ENCODE measurements around the gene ZFP69B.
A peak's percentile ranks its signal among the peaks of the same experiment; 100 is the strongest.

The ZFP69B gene

DNA sequence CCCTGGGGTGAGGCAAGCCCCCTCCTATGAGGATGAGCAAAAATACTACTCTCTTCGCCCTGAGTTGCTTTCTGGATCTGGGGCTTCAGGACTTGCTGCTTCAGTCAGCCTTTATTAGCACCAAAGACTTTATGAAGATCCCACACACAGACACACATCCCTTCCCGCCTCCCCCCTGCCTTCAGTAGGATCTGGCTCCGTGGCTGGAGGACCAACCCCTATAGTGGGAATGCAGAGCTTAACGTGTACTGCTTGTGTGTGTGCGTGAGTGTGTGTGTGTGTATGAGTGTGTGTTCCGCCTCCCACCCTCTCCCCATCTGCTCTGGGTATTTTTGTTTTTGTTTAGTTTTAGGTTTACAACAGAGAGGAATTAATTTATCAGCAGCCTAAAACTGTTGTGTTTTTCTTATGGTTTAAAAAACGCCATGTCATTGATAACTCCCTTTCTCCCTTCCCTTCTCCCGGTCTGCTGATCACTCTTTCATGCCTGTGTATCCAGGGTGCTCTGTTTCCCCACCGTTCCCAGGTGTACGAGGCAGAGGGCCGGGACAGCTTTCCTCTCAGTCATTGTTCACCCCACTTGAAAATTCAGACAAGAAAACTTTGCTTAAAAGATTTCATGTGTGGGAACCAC is 27.5 kb upstream of the ZFP69B start:
- no peak for DNase-seq (ENCODE audit: low spot score in 2 of 2)
- Histone ChIP-seq H3K9me3 (no peaks in the 10 kb centered on the region), H3K4me3 (no peak overlapping the region), H3K36me3 (replicated peaks) (peaks cover 10% of the 10 kb centered on the region), H3K4me1 (no peaks in the 10 kb centered on the region), H3K27me3 (ENCODE audit: low read depth) (no peaks in the 10 kb centered on the region)
- in situ Hi-C loops (cut with MboI; ENCODE audit: low sequenced_read_pairs): no loop called here

DNA sequence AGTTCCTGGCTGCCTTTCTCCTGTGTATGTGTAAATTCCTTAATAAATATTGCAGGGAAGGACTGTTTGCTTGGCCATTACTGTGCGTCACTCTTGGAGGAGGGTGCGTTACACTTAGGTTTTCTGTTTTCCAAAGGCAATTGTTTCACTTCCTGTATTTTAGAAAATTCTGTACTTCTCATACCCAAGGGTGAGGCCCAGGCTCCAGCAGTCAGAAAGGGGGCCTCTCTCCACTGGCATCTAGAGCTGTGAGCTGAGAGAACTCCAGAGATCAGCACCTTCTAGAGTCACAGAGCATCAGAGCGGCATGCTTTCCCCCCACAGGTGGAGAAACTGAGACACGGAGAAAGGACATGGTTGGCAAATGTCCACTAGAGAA is 27.0 kb upstream of the ZFP69B start:
- in situ Hi-C loops (cut with MboI; ENCODE audit: low sequenced_read_pairs): no loop called here
- Histone ChIP-seq H3K36me3 (replicated peaks) (peaks cover 10% of the 10 kb centered on the region), H3K4me3 (no peak overlapping the region), H3K27me3 (ENCODE audit: low read depth) (no peaks in the 10 kb centered on the region), H3K4me1 (no peaks in the 10 kb centered on the region), H3K9me3 (no peaks in the 10 kb centered on the region)
- no peak for DNase-seq (ENCODE audit: low spot score in 2 of 2)

DNA sequence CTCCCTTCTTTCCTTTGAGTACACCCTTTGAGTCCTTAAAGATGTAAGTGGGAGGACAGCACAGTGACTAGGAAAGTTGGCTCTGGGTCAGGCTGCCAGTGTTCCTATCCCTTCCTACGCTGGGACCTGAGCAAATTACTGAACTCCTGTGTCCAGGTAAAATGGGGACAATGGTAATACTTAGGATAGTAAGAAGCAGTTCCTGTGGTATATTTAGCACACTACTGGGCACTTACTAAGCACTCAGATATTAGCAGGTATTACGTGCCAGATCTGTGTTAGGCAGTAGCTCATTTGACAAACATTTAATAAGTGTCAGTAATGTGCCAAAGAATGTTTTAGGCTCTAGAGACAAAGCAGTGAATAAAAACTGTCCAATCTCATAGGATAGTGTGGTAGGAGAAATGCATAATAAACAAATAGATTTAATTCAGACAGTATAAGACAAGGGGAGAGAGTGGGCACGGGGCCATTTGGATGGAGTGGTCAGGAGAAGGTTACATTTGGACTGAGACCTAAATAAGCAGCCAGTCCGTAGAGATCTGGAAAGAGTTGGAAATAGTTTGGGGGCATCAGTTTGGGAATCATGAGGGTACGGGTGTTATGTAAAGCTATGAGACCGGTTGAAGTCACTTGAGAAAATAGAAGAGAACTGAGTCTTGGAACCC is 26.2 kb upstream of the ZFP69B start:
- no peak for DNase-seq (ENCODE audit: low spot score in 2 of 2)
- Histone ChIP-seq H3K9me3 (no peaks in the 10 kb centered on the region), H3K4me1 (no peaks in the 10 kb centered on the region), H3K36me3 (replicated peaks) (peaks cover 4% of the 10 kb centered on the region), H3K27me3 (ENCODE audit: low read depth) (no peaks in the 10 kb centered on the region), H3K4me3 (no peak overlapping the region)
- in situ Hi-C loops (cut with MboI; ENCODE audit: low sequenced_read_pairs): no loop called here

DNA sequence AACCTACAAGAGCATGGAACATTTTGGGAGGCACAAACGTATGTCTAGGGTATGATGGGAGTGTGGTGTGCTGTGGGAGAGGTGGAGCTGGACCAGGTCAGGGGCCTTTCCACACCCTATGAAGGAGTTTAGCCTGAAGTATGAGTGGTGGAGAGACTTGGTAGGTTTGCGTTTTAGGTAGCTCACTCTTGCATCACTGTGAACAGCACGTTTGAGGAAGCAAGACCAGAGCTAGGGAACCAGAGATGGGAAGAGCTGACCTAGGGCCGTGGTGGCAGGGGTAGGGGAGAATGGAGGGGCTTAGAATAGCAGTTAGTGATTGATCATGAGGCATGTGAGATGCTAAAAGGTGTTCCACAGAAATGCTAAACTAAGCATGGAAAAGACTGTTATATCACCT is 25.1 kb upstream of the ZFP69B start:
- no peaks in the 10 kb centered on the region; the same call in 1 of the 2 replicates for H3K36me3 ChIP-seq (replicated peaks)
- no peaks in the 10 kb centered on the region for H3K9me3 ChIP-seq
- DNase-seq (ENCODE audit: low spot score in 2 of 2): no peak

DNA sequence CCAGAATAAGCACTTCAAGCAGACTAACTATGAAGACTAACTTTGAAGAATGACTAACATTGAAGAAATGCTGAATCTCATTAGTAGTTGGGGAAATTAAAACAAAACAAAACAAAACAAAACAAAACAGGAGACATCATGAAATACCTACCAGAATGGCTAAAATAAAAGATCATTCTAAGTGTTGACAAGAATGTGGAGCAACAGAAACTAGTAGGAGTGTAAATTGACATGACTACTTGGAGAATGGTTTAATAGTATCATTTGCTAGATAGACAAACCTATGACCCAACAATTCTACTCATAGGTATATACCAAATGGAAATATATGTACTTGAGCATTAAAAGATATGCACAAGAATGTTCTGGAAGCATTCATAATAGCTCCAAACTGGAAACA is 18.9 kb upstream of the ZFP69B start:
- Histone ChIP-seq H3K4me3 (no peak overlapping the region), H3K4me1 (no peaks in the 10 kb centered on the region), H3K9me3 (no peaks in the 10 kb centered on the region), H3K36me3 (replicated peaks) (no peaks in the 10 kb centered on the region), H3K27me3 (ENCODE audit: low read depth) (no peaks in the 10 kb centered on the region)
- in situ Hi-C loops (cut with MboI; ENCODE audit: low sequenced_read_pairs): no loop called here
- DNase-seq (ENCODE audit: low spot score in 2 of 2): no peak

More for the DNA sequence above, 25.1 kb upstream of the ZFP69B start:
- Histone ChIP-seq H3K4me1 (no peaks in the 10 kb centered on the region), H3K4me3 (no peak overlapping the region), H3K27me3 (ENCODE audit: low read depth) (no peaks in the 10 kb centered on the region)
- in situ Hi-C loops (cut with MboI; ENCODE audit: low sequenced_read_pairs): no loop called here

DNA sequence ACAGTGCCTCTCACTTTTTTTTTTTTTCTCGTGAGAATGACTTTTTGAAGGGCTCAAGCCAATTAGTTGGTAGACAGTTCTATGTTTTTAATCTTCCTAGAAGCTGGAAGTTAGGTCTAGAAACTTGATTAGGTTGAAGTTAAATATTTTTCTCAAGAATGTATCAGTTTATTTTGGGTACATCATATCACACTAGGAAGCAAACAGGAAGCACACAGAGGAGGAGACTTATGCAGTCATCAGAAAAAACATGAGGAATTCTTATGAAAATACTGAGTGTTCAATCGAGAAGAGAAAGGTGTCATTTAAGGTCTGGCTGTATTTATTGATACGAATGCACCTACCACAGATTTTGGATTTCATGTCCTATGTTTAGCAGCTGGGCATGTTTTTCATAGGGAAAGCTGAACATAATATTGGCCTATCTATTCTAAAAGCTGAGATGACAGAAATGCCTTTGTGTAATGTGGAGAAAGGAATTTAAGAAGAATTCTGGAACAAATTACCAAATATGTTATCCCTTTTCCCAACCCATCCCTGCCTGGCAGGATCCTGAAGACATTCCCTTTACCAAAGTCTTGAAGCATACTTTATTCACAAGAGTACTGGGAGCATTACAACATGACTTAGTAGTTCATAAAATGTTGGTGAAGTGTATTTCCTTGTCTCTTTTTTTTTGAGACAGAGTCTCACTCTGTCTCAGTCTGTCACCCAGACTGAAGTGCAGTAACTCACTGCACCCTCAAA is 17.5 kb upstream of the ZFP69B start:
- in situ Hi-C loops (cut with MboI; ENCODE audit: low sequenced_read_pairs): no loop called here

DNA sequence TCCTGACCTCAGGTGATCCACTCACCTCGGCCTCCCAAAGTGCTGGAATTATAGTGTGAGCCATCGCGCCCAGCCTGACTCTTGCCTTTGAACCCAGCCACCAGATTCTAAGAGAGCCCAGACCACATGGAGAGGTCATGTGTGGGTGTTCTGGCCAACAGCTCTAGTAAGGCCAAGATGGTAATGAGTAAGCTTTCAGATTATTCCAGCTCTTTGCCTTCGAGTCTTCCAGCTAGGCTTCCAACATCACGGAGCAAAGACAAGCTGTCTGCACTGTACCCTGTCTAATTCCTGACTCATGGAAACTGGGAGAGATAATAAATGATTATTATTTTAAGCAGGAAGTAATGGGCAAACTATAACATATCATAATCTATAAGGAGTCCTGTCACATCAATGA is 14.8 kb upstream of the ZFP69B start:
- Histone ChIP-seq H3K4me1 (no peaks in the 10 kb centered on the region), H3K4me3 (no peak overlapping the region), H3K9me3 (no peaks in the 10 kb centered on the region), H3K36me3 (replicated peaks) (no peaks in the 10 kb centered on the region), H3K27me3 (ENCODE audit: low read depth) (no peaks in the 10 kb centered on the region)
- no peak for DNase-seq (ENCODE audit: low spot score in 2 of 2)
- in situ Hi-C loops (cut with MboI; ENCODE audit: low sequenced_read_pairs): no loop called here

More for the DNA sequence above, 17.5 kb upstream of the ZFP69B start:
- H3K36me3 ChIP-seq (replicated peaks): no peaks in the 10 kb centered on the region
- H3K4me3 ChIP-seq: no peak overlapping the region
- no peaks in the 10 kb centered on the region for H3K4me1 ChIP-seq
- no peaks in the 10 kb centered on the region for H3K9me3 ChIP-seq
- DNase-seq (ENCODE audit: low spot score in 2 of 2): no peak
- no peaks in the 10 kb centered on the region for H3K27me3 ChIP-seq (ENCODE audit: low read depth)

DNA sequence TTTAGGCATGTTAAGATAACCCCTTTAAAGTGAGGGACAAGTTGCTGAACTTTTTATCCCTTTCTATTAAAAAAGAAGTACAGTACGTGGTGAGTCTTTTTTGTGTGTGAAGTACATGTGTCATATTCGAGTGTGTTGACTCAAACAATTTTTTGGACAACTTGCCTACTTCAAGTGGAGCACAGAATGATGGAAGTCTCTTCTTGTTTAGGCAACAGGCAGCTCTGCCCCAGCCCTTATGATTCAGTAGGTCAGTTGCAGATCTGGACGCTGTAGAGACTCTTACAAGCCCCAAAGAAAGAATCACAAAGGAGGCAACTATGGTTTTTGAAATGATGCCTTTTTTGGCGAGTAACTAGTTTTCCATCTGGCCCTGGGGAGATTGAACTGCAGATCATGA is 14.4 kb upstream of the ZFP69B start:
- Histone ChIP-seq H3K4me3 (no peak overlapping the region), H3K9me3 (no peaks in the 10 kb centered on the region), H3K4me1 (no peaks in the 10 kb centered on the region), H3K27me3 (ENCODE audit: low read depth) (no peaks in the 10 kb centered on the region), H3K36me3 (replicated peaks) (no peaks in the 10 kb centered on the region)
- DNase-seq (ENCODE audit: low spot score in 2 of 2): no peak
- in situ Hi-C loops (cut with MboI; ENCODE audit: low sequenced_read_pairs): no loop called here

DNA sequence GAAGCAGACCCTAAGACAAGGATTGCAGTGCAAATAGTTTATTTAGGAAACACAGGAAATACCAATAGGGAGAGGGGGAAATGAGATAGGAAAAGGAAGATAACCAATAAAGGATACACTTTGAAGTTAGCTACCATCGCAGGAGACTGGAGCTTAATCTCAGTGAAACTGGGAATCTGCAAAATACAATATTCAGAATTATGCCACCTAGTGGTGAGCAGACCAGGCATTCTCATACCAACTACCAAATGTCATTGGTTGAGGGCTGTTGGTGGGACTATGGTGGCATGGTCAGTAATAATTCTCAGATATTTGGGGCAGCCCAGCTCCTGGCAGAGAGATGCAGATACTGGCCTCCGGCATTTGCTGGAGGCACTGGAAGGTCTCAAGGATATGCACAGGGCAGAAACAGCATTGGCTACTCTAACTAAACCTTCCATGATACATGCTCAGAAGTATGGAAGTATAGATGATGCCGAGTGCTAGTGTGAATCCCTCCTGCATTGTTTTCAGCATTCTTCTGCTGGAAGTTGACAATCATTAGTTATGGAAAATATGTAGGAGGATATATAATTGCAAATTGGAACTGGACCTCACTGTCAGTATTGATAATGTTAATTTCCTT is 11.8 kb upstream of the ZFP69B start:
- no peaks in the 10 kb centered on the region for H3K4me1 ChIP-seq
- in situ Hi-C loops (cut with MboI; ENCODE audit: low sequenced_read_pairs): no loop called here
- peak; percentile 30 to 31 for DNase-seq (ENCODE audit: low spot score in 2 of 2)
- H3K27me3 ChIP-seq (ENCODE audit: low read depth): no peaks in the 10 kb centered on the region
- no peaks in the 10 kb centered on the region for H3K9me3 ChIP-seq
- H3K4me3 ChIP-seq: no peak overlapping the region
- no peaks in the 10 kb centered on the region for H3K36me3 ChIP-seq (replicated peaks)

DNA sequence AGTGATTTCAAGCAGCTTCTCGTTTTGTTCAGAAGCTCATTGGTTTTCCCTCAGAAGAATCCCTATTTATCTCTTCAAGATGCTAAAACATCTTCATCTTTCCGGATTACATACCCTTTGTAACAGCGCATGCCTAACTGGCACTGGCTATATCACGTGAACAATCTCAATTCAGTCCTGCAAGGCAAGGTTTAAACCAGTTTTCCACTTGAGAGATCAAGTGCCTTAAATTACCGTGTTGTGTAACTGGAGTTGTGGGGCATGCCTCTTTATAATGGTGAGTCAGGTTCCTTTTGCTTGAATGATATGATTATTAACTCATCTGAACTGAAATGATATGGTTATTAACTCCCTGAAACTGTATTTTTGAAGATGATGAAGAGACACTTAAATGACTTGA is 11.0 kb upstream of the ZFP69B start:
- Histone ChIP-seq H3K4me1 (no peaks in the 10 kb centered on the region), H3K36me3 (replicated peaks) (no peaks in the 10 kb centered on the region), H3K4me3 (no peak overlapping the region), H3K9me3 (no peaks in the 10 kb centered on the region), H3K27me3 (ENCODE audit: low read depth) (no peaks in the 10 kb centered on the region)
- in situ Hi-C loops (cut with MboI; ENCODE audit: low sequenced_read_pairs): no loop called here
- no peak for DNase-seq (ENCODE audit: low spot score in 2 of 2)

DNA sequence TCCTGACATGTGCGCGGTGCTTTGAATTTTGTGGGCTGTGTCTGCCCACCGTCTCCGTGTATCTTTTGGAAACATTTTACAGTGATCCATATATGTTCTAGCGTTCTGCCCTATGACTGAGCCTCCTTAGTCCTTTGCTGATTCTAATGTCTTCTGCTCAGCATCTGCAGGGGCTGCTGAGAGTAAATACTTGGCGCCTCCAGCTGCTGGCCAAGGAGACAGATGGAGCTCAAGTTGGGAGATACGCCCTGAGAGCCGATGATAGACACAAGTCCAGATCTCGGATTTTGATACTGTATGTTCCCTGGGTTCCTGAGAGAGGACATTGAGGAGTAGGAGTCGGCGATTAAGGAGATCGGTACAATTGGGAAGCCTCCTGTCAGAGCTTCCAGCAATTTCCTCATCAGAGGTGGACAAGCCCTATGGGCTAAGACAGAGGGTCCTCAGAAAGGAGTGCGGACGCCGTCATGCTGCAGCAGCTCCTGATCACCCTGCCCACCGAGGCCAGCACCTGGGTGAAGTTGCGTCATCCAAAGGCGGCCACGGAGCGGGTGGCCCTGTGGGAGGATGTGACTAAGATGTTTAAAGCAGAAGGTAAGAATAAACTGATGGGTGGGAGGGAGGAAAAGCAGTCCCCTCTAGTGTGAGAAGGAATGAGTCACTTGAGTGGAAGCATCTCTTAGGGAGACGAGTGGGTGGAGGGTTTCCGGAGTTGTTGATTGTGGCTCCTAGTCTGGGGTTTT is 390 bp downstream of the ZFP69B start:
- no peaks in the 10 kb centered on the region for H3K36me3 ChIP-seq (replicated peaks)
- no peaks in the 10 kb centered on the region for H3K27me3 ChIP-seq (ENCODE audit: low read depth)
- no peak for DNase-seq (ENCODE audit: low spot score in 2 of 2)
- H3K9me3 ChIP-seq: peaks cover 15% of the 10 kb centered on the region; the same call in 1 of the 2 replicates
- peak overlapping the region; percentile 56 for H3K4me3 ChIP-seq
- in situ Hi-C loops (cut with MboI; ENCODE audit: low sequenced_read_pairs): no loop called here
- H3K4me1 ChIP-seq: peaks cover 8% of the 10 kb centered on the region; the same call in 1 of the 2 replicates

DNA sequence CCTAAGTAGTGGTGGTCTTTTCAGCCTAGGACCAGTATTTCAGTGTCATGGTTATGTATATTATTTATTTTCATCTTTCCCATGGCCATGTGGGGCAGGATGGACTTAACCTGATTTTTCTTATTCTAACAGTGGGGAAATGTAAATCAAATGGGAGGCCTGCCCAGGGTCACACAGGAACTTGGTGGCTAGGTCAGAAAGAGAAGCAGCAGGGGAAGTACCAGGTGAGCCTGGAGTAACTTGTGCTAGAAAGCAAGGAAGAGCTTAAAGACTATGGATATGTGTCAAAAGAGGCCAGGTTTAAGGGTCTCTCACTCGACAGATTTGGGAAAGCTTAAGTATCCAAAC is 936 bp downstream of the ZFP69B start:
- Histone ChIP-seq H3K27me3 (ENCODE audit: low read depth) (no peaks in the 10 kb centered on the region), H3K4me3 (no peak overlapping the region), H3K9me3 (peaks cover 15% of the 10 kb centered on the region; the same call in 1 of the 2 replicates), H3K4me1 (peaks cover 8% of the 10 kb centered on the region; the same call in 1 of the 2 replicates), H3K36me3 (replicated peaks) (no peaks in the 10 kb centered on the region)
- no peak for DNase-seq (ENCODE audit: low spot score in 2 of 2)
- in situ Hi-C loops (cut with MboI; ENCODE audit: low sequenced_read_pairs): no loop called here

DNA sequence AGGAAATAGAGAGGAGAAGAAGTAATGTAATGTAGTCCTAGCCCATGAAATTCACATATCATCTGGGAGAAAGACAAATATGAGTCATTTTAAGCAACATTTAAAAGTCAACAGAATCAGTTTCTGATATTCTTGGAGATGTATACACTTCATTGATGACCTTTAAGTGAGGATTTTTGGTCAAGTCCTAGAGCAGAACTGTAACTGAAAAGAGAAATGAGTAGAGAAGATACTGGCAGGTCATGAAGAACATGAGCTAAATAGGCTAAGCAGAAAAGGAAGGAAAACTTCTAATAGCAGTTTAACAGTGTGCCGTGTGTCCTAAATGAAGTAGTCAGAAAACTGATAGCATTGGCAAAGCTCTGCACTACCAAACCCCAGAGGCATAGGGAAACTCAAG is 4.6 kb downstream of the ZFP69B start:
- no peak for DNase-seq (ENCODE audit: low spot score in 2 of 2)
- Histone ChIP-seq H3K4me3 (no peak overlapping the region), H3K4me1 (peaks cover 5% of the 10 kb centered on the region; the same call in 1 of the 2 replicates), H3K9me3 (peaks cover 22% of the 10 kb centered on the region), H3K27me3 (ENCODE audit: low read depth) (no peaks in the 10 kb centered on the region), H3K36me3 (replicated peaks) (peaks cover 8% of the 10 kb centered on the region)
- in situ Hi-C loops (cut with MboI; ENCODE audit: low sequenced_read_pairs): no loop called here

Measured in HAP-1 (cell line).